ENCODE data around the gene RUNX1.

RUNX1 gene

GRCh38 chr21:34991366-34991957, 57.6 kb downstream of the RUNX1 start:
- DNase-seq, result no peak

DNA sequence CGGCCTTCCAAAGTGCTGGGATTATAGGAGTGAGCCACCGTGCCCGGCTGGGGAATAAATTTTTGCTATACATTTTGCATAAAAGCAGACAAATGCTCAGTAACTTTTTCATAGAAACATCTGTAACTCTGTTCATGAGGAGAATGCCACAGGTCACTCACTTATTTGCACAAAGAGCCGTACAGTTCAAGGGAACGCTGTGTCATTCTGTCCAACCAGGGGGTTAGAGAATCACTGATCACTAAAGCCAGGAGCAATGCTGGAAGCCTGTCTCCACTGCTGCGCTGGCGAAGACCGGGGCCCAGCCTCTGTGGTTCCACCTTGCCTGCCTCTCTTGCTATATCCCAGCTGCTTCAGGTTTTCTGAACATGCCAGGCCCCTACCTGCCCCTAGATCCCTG, 58.3 kb downstream of the RUNX1 start:
- DNase-seq, result no peak

- DNase-seq, result no peak
Observed at GRCh38 chr21:34989337-34990151, 59.6 kb downstream of the RUNX1 start.

DNA sequence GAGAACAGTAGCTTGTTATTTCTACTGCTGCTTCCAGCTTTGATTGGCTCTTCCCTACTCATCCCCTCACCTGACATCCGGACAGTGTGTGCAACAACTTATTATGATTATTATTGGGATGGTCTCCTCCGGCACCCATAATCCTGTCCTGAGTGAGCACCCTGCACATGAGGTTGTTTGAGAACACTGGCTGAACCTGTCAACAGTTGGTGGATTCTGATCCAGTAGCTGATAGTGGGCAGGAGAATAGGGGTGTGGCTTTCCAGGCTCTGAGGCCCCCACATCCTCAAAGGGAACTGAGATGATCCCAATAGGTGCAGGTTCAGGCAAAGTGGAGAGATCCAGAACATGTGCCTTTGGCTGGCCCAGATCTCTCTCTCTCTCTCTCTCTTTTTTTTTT, 60.5 kb downstream of the RUNX1 start:
- no peak for DNase-seq

DNA sequence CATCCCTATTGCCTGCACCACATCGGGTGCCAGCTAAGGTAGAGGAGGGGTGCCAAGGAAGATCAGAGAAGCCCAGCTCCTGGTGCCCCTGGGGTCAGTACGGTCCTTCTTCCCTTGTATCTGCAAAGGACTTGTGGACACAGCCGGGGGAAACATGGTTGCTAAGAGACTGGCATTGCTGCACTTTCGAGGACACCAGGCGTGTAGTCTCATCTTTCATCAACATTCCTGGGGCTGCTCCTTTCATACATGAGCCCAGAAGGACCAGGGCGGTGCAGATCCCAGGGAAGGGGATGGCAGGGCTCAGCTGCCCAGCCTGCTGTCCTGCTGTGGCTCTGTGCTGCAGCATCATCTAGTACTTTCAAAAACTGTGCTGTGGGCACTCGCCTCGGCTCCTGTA, 61.0 kb downstream of the RUNX1 start:
- DNase-seq, result no peak

- no peak for DNase-seq
Observed at GRCh38 chr21:34987501-34988072, 61.5 kb downstream of the RUNX1 start.

GRCh38 chr21:34986561-34987500, 62.3 kb downstream of the RUNX1 start:
- DNase-seq, result no peak

GRCh38 chr21:34984356-34985058, 64.6 kb downstream of the RUNX1 start:
- no peak for DNase-seq

DNA sequence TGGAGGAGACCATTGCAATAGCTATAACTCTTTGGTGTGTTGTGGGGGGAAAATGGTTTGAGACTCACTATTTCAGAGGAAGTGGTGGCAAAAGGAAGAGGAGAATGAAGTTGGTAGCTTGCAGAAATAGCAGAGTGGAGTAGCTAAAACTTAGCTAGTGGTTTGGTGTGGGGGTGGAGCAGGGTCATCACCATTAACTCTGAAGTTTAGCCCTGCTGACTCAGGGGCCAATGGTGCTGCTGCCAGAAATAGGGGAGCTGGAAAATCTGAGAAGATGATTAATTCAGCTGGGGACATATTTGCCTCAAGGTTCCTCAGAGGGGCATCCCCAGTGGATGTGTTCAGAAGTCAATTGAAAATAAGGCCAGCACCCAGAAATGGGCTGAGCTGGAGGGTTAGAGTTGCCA, 65.4 kb downstream of the RUNX1 start:
- no peak for DNase-seq

DNA sequence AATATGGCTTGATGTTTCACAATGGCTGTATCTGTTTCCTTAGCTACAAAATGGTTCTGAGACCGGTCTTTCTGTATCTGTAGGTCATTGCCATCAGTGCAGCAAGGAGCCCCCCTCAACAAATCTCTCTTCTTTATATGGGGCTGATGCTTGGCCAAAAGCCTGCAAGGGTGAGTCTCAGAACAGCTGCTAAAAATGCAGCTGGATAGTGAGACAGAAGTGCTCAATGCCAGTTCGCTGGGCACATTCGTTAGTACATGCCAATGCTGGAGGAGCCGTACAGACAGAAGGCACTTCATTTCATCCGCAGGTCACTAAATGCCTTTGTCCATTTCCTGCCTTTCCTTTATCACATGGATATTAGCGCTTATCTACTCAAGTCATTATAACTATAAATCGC, 67.3 kb downstream of the RUNX1 start:
- DNase-seq, result no peak

DNA sequence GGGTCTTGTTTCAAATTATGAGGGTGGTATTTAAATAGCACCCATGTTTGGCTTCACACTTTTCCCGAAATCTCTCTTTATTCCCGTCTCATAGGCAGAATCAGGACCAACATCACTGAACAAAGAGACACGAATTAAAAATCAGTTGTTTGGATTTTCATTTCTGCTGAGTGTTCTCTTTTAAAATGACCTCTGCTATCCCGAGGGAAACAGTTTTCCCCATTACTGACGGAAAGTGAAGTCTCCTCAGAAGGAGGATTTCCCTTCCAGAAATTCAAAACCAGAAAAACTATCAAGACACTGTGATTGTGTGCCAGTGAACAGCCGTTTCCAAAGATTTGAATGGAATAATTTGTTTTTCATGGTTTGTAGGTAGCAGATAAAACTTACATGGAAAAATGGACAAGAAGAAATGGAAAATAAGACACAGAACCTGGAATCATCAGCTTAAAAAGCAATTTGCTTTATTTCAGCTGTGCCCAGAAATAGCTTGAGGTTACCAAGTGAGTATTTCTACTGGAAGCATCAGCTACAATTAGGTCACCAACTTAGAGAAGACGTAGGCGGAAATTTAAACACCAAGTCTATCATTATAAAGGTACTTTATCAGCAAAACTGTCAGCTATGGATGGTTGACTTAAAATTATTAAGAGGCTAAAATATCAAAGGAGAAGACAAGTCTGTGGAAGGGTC, 68.5 kb downstream of the RUNX1 start:
- no peak for DNase-seq

DNA sequence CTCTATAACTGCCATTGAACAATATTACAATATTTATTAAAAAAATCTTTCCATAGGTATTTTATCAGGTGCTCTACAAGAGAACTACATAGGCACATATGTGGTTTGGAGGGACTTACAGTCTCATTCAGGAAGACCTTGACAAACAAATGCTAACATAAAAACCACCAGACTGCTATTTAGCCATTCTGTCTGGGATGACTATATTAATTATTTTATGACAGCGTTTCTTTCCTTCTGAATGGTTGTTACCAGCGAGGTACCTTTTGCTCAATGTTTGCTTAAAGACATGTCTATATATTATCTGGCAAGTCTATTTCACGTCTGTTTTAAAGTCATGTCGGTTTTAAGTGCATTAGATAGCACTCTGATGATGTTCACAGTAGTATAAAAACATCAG, 69.7 kb downstream of the RUNX1 start:
- no peak for DNase-seq

- DNase-seq, result no peak
Observed at GRCh38 chr21:34977333-34977732, 71.8 kb downstream of the RUNX1 start.

DNA sequence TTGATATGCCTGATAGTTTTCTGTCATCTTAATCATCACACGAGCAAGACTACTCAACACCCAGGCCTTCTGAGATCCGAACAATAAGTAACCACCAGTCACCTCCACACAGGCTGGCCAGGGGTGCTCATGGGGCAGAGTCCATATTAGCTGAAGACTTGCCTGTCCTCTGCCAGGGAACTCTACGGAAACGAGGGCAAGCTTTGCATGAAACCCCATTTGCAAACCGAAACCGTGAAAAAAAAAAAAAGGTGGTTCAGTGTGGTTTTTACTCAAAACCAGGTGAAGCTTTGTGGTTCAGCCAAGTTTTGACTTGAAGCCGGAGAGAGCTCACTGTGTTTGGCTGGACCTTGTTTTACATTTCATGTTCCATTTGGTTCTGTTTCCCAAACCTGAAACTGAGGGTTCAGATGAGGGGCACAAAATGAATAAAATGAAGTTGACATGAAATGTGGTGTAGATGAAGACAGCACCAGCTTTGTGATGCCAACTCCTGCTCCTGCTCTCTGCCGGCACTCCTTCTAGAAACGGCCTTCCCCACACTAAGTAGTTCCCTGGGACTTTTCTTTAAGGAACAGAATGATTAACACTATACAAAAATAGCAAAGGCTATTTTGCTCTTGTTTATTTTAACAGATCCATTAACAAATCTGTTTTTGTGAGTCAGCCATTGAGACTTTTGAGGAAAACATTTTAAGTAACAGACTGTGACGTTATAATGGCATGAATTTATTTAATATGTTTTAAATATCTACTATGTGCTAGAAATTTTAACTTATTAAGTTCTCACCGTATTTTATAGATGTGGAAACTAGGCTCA, 74.7 kb downstream of the RUNX1 start:
- DNase-seq, result no peak

GRCh38 chr21:34973685-34974084, 75.4 kb downstream of the RUNX1 start:
- no peak for DNase-seq

DNA sequence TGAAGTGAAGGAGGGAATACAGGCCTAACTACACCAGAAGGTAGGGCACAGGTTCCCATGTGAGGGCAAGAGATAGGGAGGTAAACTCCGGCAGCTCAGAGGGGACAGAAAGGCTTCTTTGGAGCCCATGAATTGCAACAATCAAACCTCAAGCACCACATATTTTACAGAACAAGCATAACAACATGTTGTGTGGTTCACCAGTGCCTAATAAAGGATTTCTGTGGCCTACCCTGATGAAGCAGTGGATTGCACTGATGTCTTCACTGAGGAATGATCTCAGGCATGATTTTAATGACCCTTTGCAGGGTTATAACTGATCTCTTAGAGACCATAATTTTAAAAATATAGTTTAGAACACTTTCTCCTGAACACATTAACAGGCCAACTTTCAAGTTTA, 77.4 kb downstream of the RUNX1 start:
- DNase-seq, result no peak

DNA sequence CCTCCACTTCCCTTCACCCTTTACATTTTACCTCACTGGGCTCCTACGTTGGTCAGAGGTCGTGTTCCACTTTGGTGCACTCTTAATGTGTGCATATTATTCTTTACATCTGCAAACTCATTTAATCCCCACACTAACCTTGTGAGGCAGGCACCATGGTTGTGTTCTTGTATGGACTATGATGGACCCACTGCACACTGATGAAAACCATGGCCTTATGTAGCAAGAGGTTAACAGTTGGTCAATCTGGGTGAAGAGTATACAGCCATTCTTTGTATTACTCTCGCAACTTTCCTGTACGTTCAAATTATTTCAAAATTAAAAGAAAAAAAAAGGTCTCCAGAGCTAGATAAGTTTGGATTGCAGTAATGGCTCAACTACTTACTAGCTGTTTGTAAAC, 78.5 kb downstream of the RUNX1 start:
- DNase-seq, result no peak

GRCh38 chr21:34970167-34970500, 79.0 kb downstream of the RUNX1 start:
- no peak for DNase-seq

GRCh38 chr21:34969423-34970166, 79.5 kb downstream of the RUNX1 start:
- no peak for DNase-seq
